Left lung (tissue), 10 donors: ENCODE measurements around the gene MUC15. TPM values are rescaled to one million over a fixed set of nuclear protein-coding genes. Genes with fewer than 3 reads are reported as not detected.

Experiments used
- ATAC-seq: fragments of 200-7000 bp; cut with Tn5 transposase; one replicate; pipeline ENCODE4 v1.9.1; 2020; ENCODE audit warnings: moderate library complexity
- DNase-seq, 4 donors: peaks; one replicate each; pipeline ENCODE4 v3.0.0-alpha.2; 2013 to 2020
- H3K27ac ChIP-seq, 2 donors: fragments of 200-600 bp; sonication (generic) in 1 of 2; one replicate each; pipeline versions ENCODE4 v1.5.0 to v1.8.0; 2020 to 2021
- H3K27me3 ChIP-seq, 2 donors: fragments of 200-600 bp; sonication (generic) in 1 of 2; one replicate each; pipeline versions ENCODE4 v1.5.0 to v1.8.0; 2020 to 2021
- H3K36me3 ChIP-seq, 2 donors: fragments of 200-600 bp; sonication (generic) in 1 of 2; one replicate each; pipeline versions ENCODE4 v1.5.0 to v1.8.0; 2020 to 2021
- H3K4me1 ChIP-seq, 2 donors: fragments of 200-600 bp; one replicate each; pipeline ENCODE4 v1.8.0; 2021
- H3K4me3 ChIP-seq, 2 donors: fragments of 200-600 bp; sonication (generic) in 1 of 2; one replicate each; pipeline versions ENCODE4 v1.5.0 to v1.8.0; 2020 to 2021; ENCODE audit warnings: mild to moderate bottlenecking in 1 of 2
- H3K9me3 ChIP-seq, 2 donors: fragments of 200-600 bp; sonication (generic) in 1 of 2; one replicate each; pipeline versions ENCODE4 v1.5.0 to v1.8.0; 2020 to 2021
- intact Hi-C, 2 donors: fragments of 100-400 bp; cut with DNase I; formaldehyde crosslinking; loops; one replicate each; pipeline versions ENCODE4 v1.11.2 to v1.14.2; 2022
- polyA plus RNA-seq, 6 donors: library from polyadenylated mRNA; unstranded; fragments of 120-200 nt; gene quantifications; one replicate each; pipeline ENCODE4 v1.2.1, GENCODE V29; 2013; ENCODE audit not compliant: insufficient read length in 6 of 6
- total RNA-seq, 2 donors: library from RNA; stranded (reverse); fragmentation: NEBNext Ultra II Directional; extraction: Animal tissue kit (Norgen Biotek cat#: 25700); gene quantifications; one replicate each; pipeline ENCODE4 v1.2.1, GENCODE V29; 2021
- TF ChIP-seq, protein P1 (sequence below), 2 donors: fragments of 200-600 bp; sonication (generic) in 1 of 2; IDR thresholded peaks; one replicate each; pipeline versions ENCODE4 v1.5.0 to v1.8.0; 2021; ENCODE audit warnings: antibody characterized with exemption in 2 of 2
- donor health status: DM: no; HTN: yes; CAD: no.
- donor health status: DM: no; HTN: no; CAD: no.

The MUC15 gene
- total and polyA plus RNA-seq, 8 donors = 0.40 to 7.1 (median 1.3) TPM

GRCh38 chr11:26522912-26523610, 49.0 kb downstream of the MUC15 start:
- Histone ChIP-seq H3K9me3 (no peaks in the 10 kb centered on the region), H3K4me3 (no peak overlapping the region), H3K36me3 (no peaks in the 10 kb centered on the region), H3K27me3 (no peaks in the 10 kb centered on the region), H3K27ac (no peak overlapping the region), H3K4me1 (no peaks in the 10 kb centered on the region)
- DNase-seq (no peak), ATAC-seq (no peak)
- intact Hi-C loops = no loop called here
- TF ChIP-seq, protein P1, sequence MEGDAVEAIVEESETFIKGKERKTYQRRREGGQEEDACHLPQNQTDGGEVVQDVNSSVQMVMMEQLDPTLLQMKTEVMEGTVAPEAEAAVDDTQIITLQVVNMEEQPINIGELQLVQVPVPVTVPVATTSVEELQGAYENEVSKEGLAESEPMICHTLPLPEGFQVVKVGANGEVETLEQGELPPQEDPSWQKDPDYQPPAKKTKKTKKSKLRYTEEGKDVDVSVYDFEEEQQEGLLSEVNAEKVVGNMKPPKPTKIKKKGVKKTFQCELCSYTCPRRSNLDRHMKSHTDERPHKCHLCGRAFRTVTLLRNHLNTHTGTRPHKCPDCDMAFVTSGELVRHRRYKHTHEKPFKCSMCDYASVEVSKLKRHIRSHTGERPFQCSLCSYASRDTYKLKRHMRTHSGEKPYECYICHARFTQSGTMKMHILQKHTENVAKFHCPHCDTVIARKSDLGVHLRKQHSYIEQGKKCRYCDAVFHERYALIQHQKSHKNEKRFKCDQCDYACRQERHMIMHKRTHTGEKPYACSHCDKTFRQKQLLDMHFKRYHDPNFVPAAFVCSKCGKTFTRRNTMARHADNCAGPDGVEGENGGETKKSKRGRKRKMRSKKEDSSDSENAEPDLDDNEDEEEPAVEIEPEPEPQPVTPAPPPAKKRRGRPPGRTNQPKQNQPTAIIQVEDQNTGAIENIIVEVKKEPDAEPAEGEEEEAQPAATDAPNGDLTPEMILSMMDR (IDR thresholded peaks at IDR 0.05) = peak; percentile 16 to 25

DNA sequence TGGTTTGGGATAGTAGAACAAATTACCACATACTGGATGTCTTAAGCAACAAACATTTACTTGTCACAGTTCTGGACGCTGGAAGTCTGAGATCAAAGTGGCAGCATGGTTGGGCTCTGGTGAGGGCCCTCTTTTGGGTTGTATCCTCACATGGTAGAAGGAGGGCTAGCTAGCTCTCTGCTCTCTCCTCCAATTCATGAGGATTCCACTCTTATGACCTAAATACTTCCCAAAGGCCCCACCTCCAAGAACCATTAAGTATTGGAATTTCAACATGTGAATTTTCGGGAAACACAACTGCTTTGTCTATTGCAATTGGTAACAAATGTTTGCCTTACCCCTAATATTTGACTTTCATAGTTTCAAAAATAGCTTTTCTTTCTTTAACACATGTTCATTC, 52.6 kb downstream of the MUC15 start:
- Histone ChIP-seq H3K9me3 (no peaks in the 10 kb centered on the region), H3K4me3 (no peak overlapping the region), H3K27ac (no peak overlapping the region), H3K27me3 (no peaks in the 10 kb centered on the region), H3K36me3 (no peaks in the 10 kb centered on the region), H3K4me1 (no peaks in the 10 kb centered on the region)
- ATAC-seq = no peak
- intact Hi-C loops = no loop called here
- no peak for DNase-seq
- TF ChIP-seq, protein P1 (IDR thresholded peaks at IDR 0.05) = no peak

GRCh38 chr11:26512196-26512595, 59.9 kb downstream of the MUC15 start:
- Histone ChIP-seq H3K9me3 (no peaks in the 10 kb centered on the region), H3K36me3 (no peaks in the 10 kb centered on the region), H3K27me3 (no peaks in the 10 kb centered on the region), H3K4me3 (no peak overlapping the region), H3K27ac (no peak overlapping the region), H3K4me1 (no peaks in the 10 kb centered on the region)
- intact Hi-C loops = no loop called here
- ATAC-seq = no peak
- no peak for DNase-seq
- TF ChIP-seq, protein P1 (IDR thresholded peaks at IDR 0.05) = no peak

DNA sequence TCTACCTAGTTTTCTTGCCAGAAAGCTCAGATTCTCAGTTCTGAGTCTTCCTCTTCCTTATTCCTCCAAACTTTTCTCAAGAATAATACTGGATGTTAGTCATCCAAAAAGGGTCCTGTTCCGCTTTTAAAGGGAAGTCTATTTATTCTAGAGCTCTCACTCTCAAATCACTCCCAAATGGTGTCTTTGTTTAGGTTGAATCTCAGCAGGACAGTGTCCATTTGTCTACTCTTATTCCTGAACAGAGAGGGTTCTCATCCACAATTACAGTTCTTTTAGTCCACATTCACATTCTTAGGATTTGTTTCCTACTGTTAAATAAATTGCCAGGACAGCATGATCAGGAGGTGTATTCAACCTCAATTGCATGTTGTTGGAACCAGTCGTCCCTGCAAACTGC, 61.3 kb downstream of the MUC15 start:
- ATAC-seq = no peak
- Histone ChIP-seq H3K36me3 (no peaks in the 10 kb centered on the region), H3K27ac (no peak overlapping the region), H3K4me1 (no peaks in the 10 kb centered on the region), H3K27me3 (no peaks in the 10 kb centered on the region), H3K9me3 (no peaks in the 10 kb centered on the region), H3K4me3 (no peak overlapping the region)
- intact Hi-C loops = no loop called here
- TF ChIP-seq, protein P1 (IDR thresholded peaks at IDR 0.05) = no peak
- no peak for DNase-seq

- TF ChIP-seq, protein P1 (IDR thresholded peaks at IDR 0.05) = no peak
- Histone ChIP-seq H3K27me3 (no peaks in the 10 kb centered on the region), H3K27ac (no peak overlapping the region), H3K4me1 (no peaks in the 10 kb centered on the region), H3K36me3 (no peaks in the 10 kb centered on the region), H3K9me3 (no peaks in the 10 kb centered on the region), H3K4me3 (no peak overlapping the region)
- DNase-seq = no peak
- no peak for ATAC-seq
- intact Hi-C loops = no loop called here
Observed at GRCh38 chr11:26510164-26510563, 61.9 kb downstream of the MUC15 start.

Other genes with a start within 250 kb of the MUC15 start
- gene ANO3, start 240.1 kb downstream of the MUC15 start, total RNA-seq = under 1 TPM; 0.31 to 0.67 TPM
- 1 to 10 TPM in 1 of 6 donors, under 1 TPM in 5; 0.31 to 1.4 (median 0.56) TPM for gene ANO3, start 240.1 kb downstream of the MUC15 start, polyA plus RNA-seq
- not detected for gene SLC5A12, start 149.8 kb upstream of the MUC15 start, total RNA-seq
- gene SLC5A12, start 149.8 kb upstream of the MUC15 start, polyA plus RNA-seq = under 1 TPM in 5 of 6 donors, not detected in 1; 0.08 to 0.70 (median 0.20) TPM